CD4-positive, alpha-beta T cell treated with Interleukin-6 for 4 hours (primary cell): ENCODE data around the gene JAG2.
A peak's percentile ranks its signal among the peaks of the same experiment; 100 is the strongest.

Experiments
- DNase-seq: peaks from one replicate; pipeline ENCODE4 v3.0.0-alpha.2; 2020; ENCODE audit warnings: mixed read lengths

The JAG2 gene

GRCh38 chr14:105108516-105108864, 60.1 kb downstream of the JAG2 start:
- no peak for DNase-seq

GRCh38 chr14:105107781-105108515, 60.6 kb downstream of the JAG2 start:
- DNase-seq = no peak

DNA sequence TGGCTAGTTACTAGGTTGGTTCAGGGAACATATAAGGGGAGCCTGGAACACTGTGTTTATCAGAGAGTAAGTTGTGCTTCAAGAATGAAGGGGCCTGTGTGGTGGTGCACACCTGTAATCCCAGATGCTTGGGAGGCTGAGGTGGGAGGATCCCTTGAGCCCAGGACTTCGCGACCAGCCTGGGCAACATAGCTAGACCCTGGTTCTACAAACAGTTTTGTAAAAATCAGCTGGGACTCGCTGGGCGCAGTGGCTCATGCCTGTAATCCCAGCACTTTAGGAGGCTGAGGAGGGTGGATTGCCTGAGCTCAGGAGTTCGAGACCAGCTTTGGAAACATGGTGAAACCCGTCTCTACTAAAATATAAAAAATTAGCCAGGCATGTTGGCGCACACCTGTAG, 61.2 kb downstream of the JAG2 start:
- DNase-seq = no peak

DNA sequence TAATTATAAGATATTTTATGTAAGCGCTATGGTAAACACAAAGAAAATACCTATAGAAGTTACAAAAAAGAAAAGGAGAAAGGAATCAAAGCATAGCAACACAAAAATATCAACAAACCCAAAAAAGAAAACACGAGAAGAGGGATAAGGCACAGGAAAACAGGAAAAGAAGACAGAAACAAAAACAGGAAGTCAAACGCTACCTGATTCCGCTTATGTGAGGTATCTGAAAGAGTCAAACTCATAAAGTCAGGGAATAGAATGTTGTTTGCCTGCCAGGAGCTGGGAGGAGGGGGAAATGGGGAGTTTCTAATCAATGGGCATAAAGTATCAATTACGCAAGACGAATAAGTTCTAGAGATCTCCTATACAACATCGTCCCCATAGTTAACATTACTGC, 63.4 kb downstream of the JAG2 start:
- DNase-seq = no peak

GRCh38 chr14:105102893-105103292, 65.7 kb downstream of the JAG2 start:
- no peak for DNase-seq

DNA sequence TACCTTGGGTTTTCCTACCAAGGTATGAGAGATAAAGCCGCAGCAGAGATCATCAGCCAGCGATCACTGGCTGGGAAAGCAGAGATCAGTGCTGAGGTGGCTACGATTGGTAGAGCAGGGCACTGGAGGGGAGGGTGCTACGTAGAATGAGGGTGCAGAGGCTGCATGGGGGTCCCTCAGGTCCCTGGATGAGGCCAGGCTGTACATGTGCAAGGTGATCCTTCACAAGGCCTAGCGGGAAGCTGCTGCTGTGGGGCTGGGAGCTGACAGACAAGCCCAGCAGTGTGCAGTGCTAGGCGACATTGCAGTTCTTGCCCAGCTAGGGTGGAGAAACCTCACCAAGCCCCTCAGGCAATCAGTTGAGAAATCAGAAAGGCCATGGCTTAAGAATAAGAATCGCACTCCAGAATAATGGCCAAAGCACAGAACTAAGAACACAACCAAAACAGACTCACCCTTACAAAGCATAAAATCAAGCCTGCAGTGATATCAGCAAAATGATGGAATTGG, 66.2 kb downstream of the JAG2 start:
- no peak for DNase-seq

DNA sequence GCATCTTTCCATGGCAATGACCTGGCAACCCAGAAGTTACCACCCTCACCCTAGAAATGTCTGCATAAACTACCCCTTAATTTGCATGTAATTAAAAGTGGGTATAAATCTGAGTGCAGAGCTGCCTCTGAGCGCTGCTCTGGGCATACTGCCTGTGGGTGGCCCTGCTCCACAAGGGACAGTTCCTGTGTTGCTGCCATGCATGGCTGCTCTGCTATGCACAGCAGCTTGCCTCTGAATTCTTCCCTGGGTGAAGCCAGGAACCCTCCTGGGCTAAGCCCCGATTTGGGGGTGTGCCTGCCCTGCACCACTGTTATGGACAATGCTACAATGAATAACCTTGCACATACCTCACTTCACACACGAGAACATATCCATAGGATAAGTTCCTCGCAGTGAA, 67.7 kb downstream of the JAG2 start:
- DNase-seq = no peak

GRCh38 chr14:105099778-105100177, 68.8 kb downstream of the JAG2 start:
- no peak for DNase-seq

DNA sequence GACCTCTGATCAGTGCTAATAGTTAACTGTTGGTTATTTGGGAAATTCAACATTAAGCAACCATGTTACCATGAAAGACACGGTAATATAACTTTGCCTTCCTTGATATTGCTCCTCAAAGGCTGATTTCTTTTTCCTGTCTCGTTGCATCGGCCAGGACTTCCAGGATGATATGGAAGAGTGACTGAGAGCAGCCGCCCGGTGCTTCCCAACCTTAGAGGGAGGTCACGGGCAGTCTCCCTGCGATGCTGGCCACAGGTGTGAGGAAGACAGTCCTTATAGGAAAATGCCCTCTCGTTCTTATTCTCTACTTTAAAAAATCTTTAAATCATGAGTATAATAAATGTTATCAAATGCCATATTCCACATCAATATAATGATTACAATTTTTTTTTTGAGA, 70.3 kb downstream of the JAG2 start:
- DNase-seq = no peak

DNA sequence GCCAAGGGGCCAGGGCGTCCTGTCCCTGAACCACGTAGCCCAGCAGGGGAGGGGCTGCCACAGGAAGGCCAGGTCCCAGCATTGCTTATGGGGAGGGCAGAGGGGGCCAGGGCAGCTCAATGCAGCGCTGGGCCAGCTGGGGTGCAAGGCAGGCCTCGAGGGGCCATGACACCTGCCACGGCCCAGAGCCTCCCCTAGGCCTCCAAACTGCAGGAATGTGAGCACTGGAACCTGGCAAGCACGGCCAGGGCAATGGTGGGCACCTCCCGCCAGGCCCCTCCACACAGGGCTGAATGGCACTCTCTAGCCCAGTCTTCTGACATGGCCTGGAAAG, 70.8 kb downstream of the JAG2 start:
- no peak for DNase-seq

- no peak for DNase-seq
Observed at GRCh38 chr14:105096206-105096875, 72.2 kb downstream of the JAG2 start.

DNA sequence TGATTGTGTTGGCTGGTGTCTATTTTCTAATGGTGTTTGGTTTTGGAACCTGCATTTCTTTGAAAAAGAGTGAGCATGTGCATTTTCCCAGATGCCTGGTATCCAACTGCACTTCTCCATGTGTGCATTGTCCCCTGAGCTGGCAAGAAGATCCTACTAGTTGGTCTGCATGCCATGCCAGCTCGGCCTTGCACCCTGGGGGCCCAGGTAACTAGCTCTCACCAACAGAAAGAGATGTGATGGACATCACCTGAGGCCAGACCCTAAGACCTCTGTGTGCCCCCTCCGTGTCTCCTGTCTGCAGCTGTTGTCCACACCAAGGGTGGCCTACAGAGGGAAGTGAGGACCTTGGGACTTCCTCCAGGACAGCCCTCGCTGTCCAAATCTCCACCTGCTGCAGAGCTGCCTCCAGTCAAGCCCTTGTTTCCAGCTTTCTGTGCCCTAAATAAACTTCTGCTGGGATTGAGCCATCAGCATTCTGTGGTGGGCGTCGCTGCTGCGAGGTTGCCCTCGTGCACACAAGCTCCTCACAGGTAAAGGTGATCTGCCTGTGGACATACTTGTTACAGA, 73.3 kb downstream of the JAG2 start:
- no peak for DNase-seq

DNA sequence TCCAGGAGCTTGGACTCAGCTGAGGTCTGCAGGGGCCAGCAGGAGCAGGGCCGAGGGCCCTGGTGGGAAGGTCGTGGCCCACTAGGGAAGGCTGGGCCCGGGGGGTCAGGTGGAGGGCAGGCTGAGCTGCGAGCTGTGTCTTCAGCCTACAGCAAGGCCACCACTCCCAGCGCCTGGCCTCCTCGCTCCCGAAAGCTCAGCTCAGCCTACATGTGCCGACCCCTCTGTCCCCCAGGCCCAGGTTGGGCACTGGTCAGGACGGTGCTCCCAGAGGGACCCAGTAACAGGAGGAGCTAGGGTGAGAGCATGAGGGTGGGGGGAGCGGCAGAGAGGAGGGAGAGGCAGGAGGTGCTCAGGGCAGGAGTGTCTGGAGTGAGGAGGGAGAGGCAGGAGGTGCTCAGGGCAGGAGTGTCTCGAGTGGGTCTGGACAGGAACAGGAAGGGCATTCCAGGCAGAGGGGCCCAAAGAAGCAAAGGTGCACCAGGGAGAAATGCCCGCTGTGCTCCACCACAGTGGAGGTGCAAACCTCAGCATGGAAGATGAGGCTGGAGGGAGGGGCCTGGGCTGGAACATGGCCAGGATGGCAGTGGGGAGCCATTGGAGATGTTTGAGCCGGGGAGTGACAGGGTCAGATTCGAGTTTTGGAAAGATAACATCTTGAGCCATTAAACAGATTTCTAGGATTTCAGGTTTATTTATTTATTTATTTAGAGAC, 74.2 kb downstream of the JAG2 start:
- DNase-seq = no peak

GRCh38 chr14:105093431-105094192, 75.0 kb downstream of the JAG2 start:
- peak; percentile 84 for DNase-seq

- peak; percentile 82 for DNase-seq
Observed at GRCh38 chr14:105093038-105093430, 75.5 kb downstream of the JAG2 start.

GRCh38 chr14:105092171-105093037, 76.2 kb downstream of the JAG2 start:
- DNase-seq = no peak

- DNase-seq = no peak
Observed at GRCh38 chr14:105091517-105092170, 76.9 kb downstream of the JAG2 start.

GRCh38 chr14:105091054-105091516, 77.5 kb downstream of the JAG2 start:
- DNase-seq = no peak
